Adipocyte (in vitro differentiated cells): ENCODE measurements around the gene IFNL4.
"Not testable (repeated sequence)": the region's sequence is repeated elsewhere in the genome, so short reads cannot be mapped to it uniquely, and the experiment has no call there.

Source experiments
- DNase-seq: peaks from one replicate; pipeline ENCODE4 v3.0.0-alpha.2; 2015; ENCODE audit warnings: low read depth
- H3K27me3 ChIP-seq: replicated peaks from 2 replicates; pipeline ENCODE4 v1.7.0; 2013; ENCODE audit warnings: mild to moderate bottlenecking, low read length, moderate library complexity; ENCODE audit not compliant: control insufficient read depth, insufficient read depth
- H3K36me3 ChIP-seq: 2 replicates; pipeline ENCODE4 v1.7.0; 2013; ENCODE audit warnings: low read length, mild to moderate bottlenecking, moderate library complexity; ENCODE audit not compliant: control insufficient read depth, insufficient read depth, severe bottlenecking
- H3K4me1 ChIP-seq: 2 replicates; pipeline ENCODE4 v1.7.0; 2013; ENCODE audit warnings: mild to moderate bottlenecking, low read length, moderate library complexity; ENCODE audit not compliant: control insufficient read depth, insufficient read depth
- H3K4me3 ChIP-seq: 2 replicates; pipeline ENCODE4 v1.7.0; 2013; ENCODE audit warnings: mild to moderate bottlenecking, low read length, moderate library complexity
- H3K9ac ChIP-seq: 2 replicates; pipeline ENCODE4 v1.7.0; 2013; ENCODE audit warnings: mild to moderate bottlenecking, low read length, moderate library complexity
- H3K9me3 ChIP-seq: 2 replicates; pipeline ENCODE4 v1.7.0; 2013; ENCODE audit warnings: mild to moderate bottlenecking, low read length, moderate library complexity; ENCODE audit not compliant: control insufficient read depth

IFNL4 gene

GRCh38 chr19:39217094-39217493 is 31.6 kb downstream of the IFNL4 start:
- Histone ChIP-seq H3K4me3 (no peak overlapping the region), H3K4me1 (no peaks in the 10 kb centered on the region), H3K27me3 (peaks cover 25% of the 10 kb centered on the region), H3K9ac (no peak overlapping the region), H3K36me3 (no peaks in the 10 kb centered on the region), H3K9me3 (peaks cover 16% of the 10 kb centered on the region)
- no peak for DNase-seq

GRCh38 chr19:39215323-39215722 is 33.3 kb downstream of the IFNL4 start:
- not testable (repeated sequence) for H3K9ac ChIP-seq, H3K4me1 ChIP-seq, H3K36me3 ChIP-seq, DNase-seq, H3K4me3 ChIP-seq
- peaks cover 16% of the 10 kb centered on the region for H3K9me3 ChIP-seq
- H3K27me3 ChIP-seq, result peaks cover 16% of the 10 kb centered on the region

- Histone ChIP-seq H3K4me3 (no peak overlapping the region), H3K4me1 (no peaks in the 10 kb centered on the region), H3K9me3 (peaks cover 16% of the 10 kb centered on the region), H3K36me3 (no peaks in the 10 kb centered on the region), H3K27me3 (peaks cover 30% of the 10 kb centered on the region), H3K9ac (no peak overlapping the region)
- DNase-seq, result peak; percentile 16
Observed at GRCh38 chr19:39212375-39212742, 36.3 kb downstream of the IFNL4 start.

GRCh38 chr19:39211731-39212374 is 36.8 kb downstream of the IFNL4 start:
- peak; percentile 22 for DNase-seq
- Histone ChIP-seq H3K36me3 (no peaks in the 10 kb centered on the region), H3K27me3 (peaks cover 30% of the 10 kb centered on the region), H3K4me3 (no peak overlapping the region), H3K9me3 (peaks cover 11% of the 10 kb centered on the region), H3K9ac (no peak overlapping the region), H3K4me1 (no peaks in the 10 kb centered on the region)

- H3K36me3 ChIP-seq, result no peaks in the 10 kb centered on the region
- peaks cover 31% of the 10 kb centered on the region for H3K27me3 ChIP-seq
- no peaks in the 10 kb centered on the region for H3K9me3 ChIP-seq
- H3K4me3 ChIP-seq, result no peak overlapping the region
- H3K4me1 ChIP-seq, result peaks cover 4% of the 10 kb centered on the region
- DNase-seq, result no peak
- no peak overlapping the region for H3K9ac ChIP-seq
Observed at GRCh38 chr19:39209196-39209595, 39.5 kb downstream of the IFNL4 start.

- H3K4me1 ChIP-seq, result peaks cover 4% of the 10 kb centered on the region
- H3K4me3 ChIP-seq, result no peak overlapping the region
- no peaks in the 10 kb centered on the region for H3K9me3 ChIP-seq
- no peak overlapping the region for H3K9ac ChIP-seq
- peaks cover 36% of the 10 kb centered on the region for H3K27me3 ChIP-seq
- no peaks in the 10 kb centered on the region for H3K36me3 ChIP-seq
- no peak for DNase-seq
Observed at GRCh38 chr19:39208175-39208795, 40.4 kb downstream of the IFNL4 start.

GRCh38 chr19:39207293-39207836 is 41.3 kb downstream of the IFNL4 start:
- peaks cover 4% of the 10 kb centered on the region for H3K4me1 ChIP-seq
- DNase-seq, result no peak
- no peak overlapping the region for H3K9ac ChIP-seq
- no peak overlapping the region for H3K4me3 ChIP-seq
- no peaks in the 10 kb centered on the region for H3K36me3 ChIP-seq
- no peaks in the 10 kb centered on the region for H3K9me3 ChIP-seq
- peaks cover 46% of the 10 kb centered on the region for H3K27me3 ChIP-seq

GRCh38 chr19:39206122-39206521 is 42.5 kb downstream of the IFNL4 start:
- no peak overlapping the region for H3K9ac ChIP-seq
- H3K27me3 ChIP-seq, result peaks cover 54% of the 10 kb centered on the region
- no peaks in the 10 kb centered on the region for H3K9me3 ChIP-seq
- no peak for DNase-seq
- H3K4me1 ChIP-seq, result peaks cover 4% of the 10 kb centered on the region
- H3K36me3 ChIP-seq, result no peaks in the 10 kb centered on the region
- no peak overlapping the region for H3K4me3 ChIP-seq

GRCh38 chr19:39205449-39205764 is 43.2 kb downstream of the IFNL4 start:
- Histone ChIP-seq H3K36me3 (no peaks in the 10 kb centered on the region), H3K9me3 (no peaks in the 10 kb centered on the region), H3K4me3 (no peak overlapping the region), H3K27me3 (peaks cover 59% of the 10 kb centered on the region), H3K9ac (no peak overlapping the region), H3K4me1 (peaks cover 4% of the 10 kb centered on the region)
- no peak for DNase-seq

- H3K27me3 ChIP-seq, result peaks cover 51% of the 10 kb centered on the region
- no peak within 1 kb of the TSS for H3K9ac ChIP-seq
- DNase-seq, result no peak
- no peaks in the 10 kb centered on the region for H3K9me3 ChIP-seq
- H3K4me1 ChIP-seq, result peaks cover 4% of the 10 kb centered on the region
- no peak within 1 kb of the TSS for H3K4me3 ChIP-seq
- H3K36me3 ChIP-seq, result no peaks in the 10 kb centered on the region
Observed at GRCh38 chr19:39203372-39204341, 45.0 kb downstream of the IFNL4 start, which contains the start of gene SYCN. Gene SYCN (minus strand): TSS chr19:39204263. CDS start chr19:39204254, 9 bp downstream.

- H3K9ac ChIP-seq, result no peak overlapping the region
- H3K36me3 ChIP-seq, result no peaks in the 10 kb centered on the region
- H3K27me3 ChIP-seq, result peaks cover 45% of the 10 kb centered on the region
- H3K9me3 ChIP-seq, result no peaks in the 10 kb centered on the region
- H3K4me1 ChIP-seq, result peaks cover 4% of the 10 kb centered on the region
- no peak overlapping the region for H3K4me3 ChIP-seq
- no peak for DNase-seq
Observed at GRCh38 chr19:39202998-39203355, 45.7 kb downstream of the IFNL4 start.
